Activated T-helper 1 cell treated with Interleukin-2 at 50 U/mL for 16 hours (primary cell): ENCODE measurements around the gene OXCT1.
"Not testable (repeated sequence)": the region's sequence is repeated elsewhere in the genome, so short reads cannot be mapped to it uniquely, and the experiment has no call there.

Experiments
- DNase-seq: peaks from one replicate; pipeline ENCODE4 v3.0.0-alpha.2; 2020; ENCODE audit warnings: low read depth

The OXCT1 gene

GRCh38 chr5:41871852-41872251, 1.6 kb upstream of the OXCT1 start:
- DNase-seq: no peak

- DNase-seq: no peak
These were observed 413 bp upstream of the OXCT1 start for GRCh38 chr5:41870627-41871048.

- no peak for DNase-seq
These were observed 988 bp downstream of the OXCT1 start for GRCh38 chr5:41869151-41869723.

- DNase-seq: no peak
These were observed 6.2 kb downstream of the OXCT1 start for GRCh38 chr5:41863871-41864486.

GRCh38 chr5:41858890-41859289, 11.3 kb downstream of the OXCT1 start:
- no peak for DNase-seq

GRCh38 chr5:41857989-41858388, 12.2 kb downstream of the OXCT1 start:
- no peak for DNase-seq

- peak; percentile 20 for DNase-seq
These were observed 13.4 kb downstream of the OXCT1 start for GRCh38 chr5:41856644-41857491.

GRCh38 chr5:41852293-41852692, 17.9 kb downstream of the OXCT1 start:
- DNase-seq: no peak

- DNase-seq: no peak
These were observed 19.1 kb downstream of the OXCT1 start for GRCh38 chr5:41851116-41851515.

GRCh38 chr5:41848983-41849382, 21.2 kb downstream of the OXCT1 start:
- DNase-seq: no peak

GRCh38 chr5:41845751-41846150, 24.5 kb downstream of the OXCT1 start:
- DNase-seq: not testable (repeated sequence)

- DNase-seq: no peak
These were observed 25.7 kb downstream of the OXCT1 start for GRCh38 chr5:41844502-41844901.

- DNase-seq: no peak
These were observed 26.5 kb downstream of the OXCT1 start for GRCh38 chr5:41843456-41844370.

GRCh38 chr5:41842777-41843176, 27.4 kb downstream of the OXCT1 start:
- DNase-seq: no peak

GRCh38 chr5:41841325-41841724, 28.9 kb downstream of the OXCT1 start:
- no peak for DNase-seq

GRCh38 chr5:41840251-41840650, 30.0 kb downstream of the OXCT1 start:
- DNase-seq: no peak

GRCh38 chr5:41837793-41838192, 32.4 kb downstream of the OXCT1 start:
- DNase-seq: no peak

GRCh38 chr5:41835645-41836044, 34.6 kb downstream of the OXCT1 start:
- no peak for DNase-seq

GRCh38 chr5:41834506-41834905, 35.7 kb downstream of the OXCT1 start:
- DNase-seq: no peak

- DNase-seq: no peak
These were observed 37.8 kb downstream of the OXCT1 start for GRCh38 chr5:41832430-41832829.

- no peak for DNase-seq
These were observed 39.1 kb downstream of the OXCT1 start for GRCh38 chr5:41831155-41831554.

GRCh38 chr5:41827792-41828191, 42.4 kb downstream of the OXCT1 start:
- no peak for DNase-seq
